ENCODE measurements around the gene TBC1D2.

Gene TBC1D2

GRCh38 chr9:98201102-98201501, 54.3 kb downstream of the TBC1D2 start:
- Histone ChIP-seq H3K27ac (ENCODE audit: low read length) (no peak overlapping the region), H3K4me1 (ENCODE audit: control insufficient read depth in 1 of 2, insufficient read depth in 2 of 2, low read length in 2 of 2) (no peaks in the 10 kb centered on the region), H3K27me3 (ENCODE audit: low read depth, low read length) (no peaks in the 10 kb centered on the region), H3K36me3 (ENCODE audit: control insufficient read depth in 1 of 2, insufficient read depth in 2 of 2, low read length in 2 of 2) (peaks cover 0 to 5% of the 10 kb centered on the region in 2 donors), H3K9me3 (ENCODE audit: control insufficient read depth in 1 of 2, low read length in 2 of 2) (no peaks in the 10 kb centered on the region), H3K4me3 (ENCODE audit: low read depth in 1 of 2, low read length in 2 of 2) (no peak overlapping the region)

GRCh38 chr9:98199388-98200033, 55.9 kb downstream of the TBC1D2 start:
- Histone ChIP-seq H3K36me3 (ENCODE audit: control insufficient read depth in 1 of 2, insufficient read depth in 2 of 2, low read length in 2 of 2) (peaks cover 0 to 5% of the 10 kb centered on the region in 2 donors), H3K4me3 (ENCODE audit: low read depth in 1 of 2, low read length in 2 of 2) (no peak overlapping the region), H3K9me3 (ENCODE audit: control insufficient read depth in 1 of 2, low read length in 2 of 2) (no peaks in the 10 kb centered on the region), H3K27me3 (ENCODE audit: low read depth, low read length) (no peaks in the 10 kb centered on the region), H3K27ac (ENCODE audit: low read length) (no peak overlapping the region), H3K4me1 (ENCODE audit: control insufficient read depth in 1 of 2, insufficient read depth in 2 of 2, low read length in 2 of 2) (no peaks in the 10 kb centered on the region)

GRCh38 chr9:98195671-98196070, 59.8 kb downstream of the TBC1D2 start:
- Histone ChIP-seq H3K9me3 (ENCODE audit: control insufficient read depth in 1 of 2, low read length in 2 of 2) (no peaks in the 10 kb centered on the region), H3K36me3 (ENCODE audit: control insufficient read depth in 1 of 2, insufficient read depth in 2 of 2, low read length in 2 of 2) (peaks cover 0 to 5% of the 10 kb centered on the region in 2 donors), H3K27me3 (ENCODE audit: low read depth, low read length) (no peaks in the 10 kb centered on the region)

GRCh38 chr9:98193336-98193944, 62.0 kb downstream of the TBC1D2 start:
- no peaks in the 10 kb centered on the region for H3K36me3 ChIP-seq (ENCODE audit: control insufficient read depth in 1 of 2, insufficient read depth in 2 of 2, low read length in 2 of 2)
- H3K9me3 ChIP-seq (ENCODE audit: control insufficient read depth in 1 of 2, low read length in 2 of 2): no peaks in the 10 kb centered on the region
- peak overlapping the region; percentile 49 to 79 for H3K4me3 ChIP-seq (ENCODE audit: low read depth in 1 of 2, low read length in 2 of 2)
- H3K27me3 ChIP-seq (ENCODE audit: low read depth, low read length): no peaks in the 10 kb centered on the region
- no peaks in the 10 kb centered on the region for H3K4me1 ChIP-seq (ENCODE audit: control insufficient read depth in 1 of 2, insufficient read depth in 2 of 2, low read length in 2 of 2)
- H3K27ac ChIP-seq (ENCODE audit: low read length): peak overlapping the region; percentile 53

More at GRCh38 chr9:98195671-98196070, 59.8 kb downstream of the TBC1D2 start:
- Histone ChIP-seq H3K4me3 (ENCODE audit: low read depth in 1 of 2, low read length in 2 of 2) (no peak overlapping the region), H3K27ac (ENCODE audit: low read length) (no peak overlapping the region), H3K4me1 (ENCODE audit: control insufficient read depth in 1 of 2, insufficient read depth in 2 of 2, low read length in 2 of 2) (no peaks in the 10 kb centered on the region)

- H3K9me3 ChIP-seq (ENCODE audit: control insufficient read depth in 1 of 2, low read length in 2 of 2): no peaks in the 10 kb centered on the region
- no peaks in the 10 kb centered on the region for H3K36me3 ChIP-seq (ENCODE audit: control insufficient read depth in 1 of 2, insufficient read depth in 2 of 2, low read length in 2 of 2)
- peak within 1 kb of the TSS; percentile 53 for H3K27ac ChIP-seq (ENCODE audit: low read length)
- no peaks in the 10 kb centered on the region for H3K27me3 ChIP-seq (ENCODE audit: low read depth, low read length)
- no peaks in the 10 kb centered on the region for H3K4me1 ChIP-seq (ENCODE audit: control insufficient read depth in 1 of 2, insufficient read depth in 2 of 2, low read length in 2 of 2)
- H3K4me3 ChIP-seq (ENCODE audit: low read depth in 1 of 2, low read length in 2 of 2): peak within 1 kb of the TSS; percentile 55 to 79
Observed at GRCh38 chr9:98192503-98193335, 62.7 kb downstream of the TBC1D2 start, which contains the start of gene CORO2A. TSS of gene CORO2A (minus strand) at chr9:98192637. CDS start at chr9:98157660, 34,977 bp downstream.

- H3K9me3 ChIP-seq (ENCODE audit: control insufficient read depth in 1 of 2, low read length in 2 of 2): no peaks in the 10 kb centered on the region
- no peaks in the 10 kb centered on the region for H3K4me1 ChIP-seq (ENCODE audit: control insufficient read depth in 1 of 2, insufficient read depth in 2 of 2, low read length in 2 of 2)
- H3K27ac ChIP-seq (ENCODE audit: low read length): peak overlapping the region; percentile 49
- H3K27me3 ChIP-seq (ENCODE audit: low read depth, low read length): no peaks in the 10 kb centered on the region
- peak overlapping the region; percentile 55 to 79 for H3K4me3 ChIP-seq (ENCODE audit: low read depth in 1 of 2, low read length in 2 of 2)
- H3K36me3 ChIP-seq (ENCODE audit: control insufficient read depth in 1 of 2, insufficient read depth in 2 of 2, low read length in 2 of 2): no peaks in the 10 kb centered on the region
Observed at GRCh38 chr9:98191671-98192502, 63.6 kb downstream of the TBC1D2 start.

- Histone ChIP-seq H3K27ac (ENCODE audit: low read length) (peak overlapping the region; percentile 49), H3K4me1 (ENCODE audit: control insufficient read depth in 1 of 2, insufficient read depth in 2 of 2, low read length in 2 of 2) (no peaks in the 10 kb centered on the region), H3K4me3 (ENCODE audit: low read depth in 1 of 2, low read length in 2 of 2) (peak overlapping the region; percentile 55 to 79), H3K36me3 (ENCODE audit: control insufficient read depth in 1 of 2, insufficient read depth in 2 of 2, low read length in 2 of 2) (no peaks in the 10 kb centered on the region), H3K9me3 (ENCODE audit: control insufficient read depth in 1 of 2, low read length in 2 of 2) (no peaks in the 10 kb centered on the region), H3K27me3 (ENCODE audit: low read depth, low read length) (no peaks in the 10 kb centered on the region)
Observed at GRCh38 chr9:98191181-98191608, 64.3 kb downstream of the TBC1D2 start.

GRCh38 chr9:98190757-98191105, 64.7 kb downstream of the TBC1D2 start:
- Histone ChIP-seq H3K4me3 (ENCODE audit: low read depth in 1 of 2, low read length in 2 of 2) (no peak overlapping the region), H3K27ac (ENCODE audit: low read length) (no peak overlapping the region), H3K9me3 (ENCODE audit: control insufficient read depth in 1 of 2, low read length in 2 of 2) (no peaks in the 10 kb centered on the region), H3K4me1 (ENCODE audit: control insufficient read depth in 1 of 2, insufficient read depth in 2 of 2, low read length in 2 of 2) (no peaks in the 10 kb centered on the region), H3K36me3 (ENCODE audit: control insufficient read depth in 1 of 2, insufficient read depth in 2 of 2, low read length in 2 of 2) (no peaks in the 10 kb centered on the region), H3K27me3 (ENCODE audit: low read depth, low read length) (no peaks in the 10 kb centered on the region)

- Histone ChIP-seq H3K9me3 (ENCODE audit: control insufficient read depth in 1 of 2, low read length in 2 of 2) (no peaks in the 10 kb centered on the region), H3K4me3 (ENCODE audit: low read depth in 1 of 2, low read length in 2 of 2) (no peak overlapping the region), H3K36me3 (ENCODE audit: control insufficient read depth in 1 of 2, insufficient read depth in 2 of 2, low read length in 2 of 2) (no peaks in the 10 kb centered on the region), H3K4me1 (ENCODE audit: control insufficient read depth in 1 of 2, insufficient read depth in 2 of 2, low read length in 2 of 2) (no peaks in the 10 kb centered on the region), H3K27ac (ENCODE audit: low read length) (no peak overlapping the region), H3K27me3 (ENCODE audit: low read depth, low read length) (no peaks in the 10 kb centered on the region)
Observed at GRCh38 chr9:98189412-98189811, 66.0 kb downstream of the TBC1D2 start.

- Histone ChIP-seq H3K9me3 (ENCODE audit: control insufficient read depth in 1 of 2, low read length in 2 of 2) (no peaks in the 10 kb centered on the region), H3K27me3 (ENCODE audit: low read depth, low read length) (no peaks in the 10 kb centered on the region), H3K4me1 (ENCODE audit: control insufficient read depth in 1 of 2, insufficient read depth in 2 of 2, low read length in 2 of 2) (no peaks in the 10 kb centered on the region), H3K27ac (ENCODE audit: low read length) (no peak overlapping the region), H3K4me3 (ENCODE audit: low read depth in 1 of 2, low read length in 2 of 2) (no peak overlapping the region), H3K36me3 (ENCODE audit: control insufficient read depth in 1 of 2, insufficient read depth in 2 of 2, low read length in 2 of 2) (no peaks in the 10 kb centered on the region)
Observed at GRCh38 chr9:98187926-98188325, 67.5 kb downstream of the TBC1D2 start.

GRCh38 chr9:98186236-98186635, 69.2 kb downstream of the TBC1D2 start:
- no peak overlapping the region for H3K4me3 ChIP-seq (ENCODE audit: low read depth in 1 of 2, low read length in 2 of 2)
- no peaks in the 10 kb centered on the region for H3K27me3 ChIP-seq (ENCODE audit: low read depth, low read length)
- H3K36me3 ChIP-seq (ENCODE audit: control insufficient read depth in 1 of 2, insufficient read depth in 2 of 2, low read length in 2 of 2): no peaks in the 10 kb centered on the region
- H3K27ac ChIP-seq (ENCODE audit: low read length): no peak overlapping the region
- no peaks in the 10 kb centered on the region for H3K9me3 ChIP-seq (ENCODE audit: control insufficient read depth in 1 of 2, low read length in 2 of 2)
- H3K4me1 ChIP-seq (ENCODE audit: control insufficient read depth in 1 of 2, insufficient read depth in 2 of 2, low read length in 2 of 2): no peaks in the 10 kb centered on the region

Measured in muscle layer of duodenum (tissue), 2 donors.